Calu3 (cell line): ENCODE results near the gene ILRUN. TPM values are rescaled to one million over a fixed set of nuclear protein-coding genes. Genes with fewer than 3 reads are reported as not detected.
"Not testable (repeated sequence)": the region's sequence is repeated elsewhere in the genome, so short reads cannot be mapped to it uniquely, and the experiment has no call there.

ENCODE experiments used
- BruUV-seq: library from RNA; stranded (reverse); fragments of 400-500 nt; replicated peaks from 2 replicates; lab custom pipeline; 2021; lab: Mats Ljungman, UMichigan
- CTCF ChIA-PET: fragments of 300-600 bp; sonication (Branson Sonifier 250); formaldehyde crosslinking; loops from one replicate; lab custom pipeline; 2022; ENCODE audit warnings: antibody characterized with exemption; lab: Charles Lee
- DNase-seq: peaks from one replicate; pipeline ENCODE4 v3.0.0; 2022
- H3K27ac Mint-ChIP-seq: one replicate; pipeline ENCODE4 v1.8.0; 2022; ENCODE audit warnings: mixed read lengths; ENCODE audit not compliant: unreplicated experiment
- H3K27me3 Mint-ChIP-seq: one replicate; pipeline ENCODE4 v1.8.0; 2022; ENCODE audit warnings: mixed read lengths; ENCODE audit not compliant: unreplicated experiment
- H3K36me3 Mint-ChIP-seq: one replicate; pipeline ENCODE4 v1.8.0; 2022; ENCODE audit warnings: mild to moderate bottlenecking, moderate library complexity, mixed read lengths; ENCODE audit not compliant: insufficient read depth, unreplicated experiment
- H3K4me1 Mint-ChIP-seq: one replicate; pipeline ENCODE4 v1.8.0; 2022; ENCODE audit warnings: mild to moderate bottlenecking, low read depth, mixed read lengths; ENCODE audit not compliant: unreplicated experiment
- H3K4me3 Mint-ChIP-seq: one replicate; pipeline ENCODE4 v1.8.0; 2022; ENCODE audit warnings: mild to moderate bottlenecking, low read depth, moderate library complexity, mixed read lengths; ENCODE audit not compliant: unreplicated experiment
- H3K9me3 Mint-ChIP-seq: one replicate; pipeline ENCODE4 v1.8.0; 2022; ENCODE audit warnings: low read depth, mixed read lengths; ENCODE audit not compliant: unreplicated experiment
- CTCF ChIP-seq: fragments of 200-600 bp; IDR thresholded peaks from one replicate; pipeline ENCODE4 v1.8.0; 2022; ENCODE audit warnings: antibody characterized with exemption; ENCODE audit not compliant: unreplicated experiment
- intact Hi-C: fragments of 100-400 bp; cut with micrococcal nuclease; formaldehyde crosslinking; loops from one replicate; pipeline ENCODE4 v1.10.0; 2022; ENCODE audit not compliant: unreplicated experiment
- total RNA-seq: library from RNA; stranded (reverse); gene quantifications from 2 replicates; pipeline ENCODE4 v1.2.3, GENCODE V29; 2022

The ILRUN gene
- total RNA-seq, 1 experiment from 2014 or later: 137 TPM

GRCh38 chr6:34679552-34680253 is 16.9 kb downstream of the ILRUN start:
- no peaks in the 10 kb centered on the region for H3K27me3 Mint-ChIP-seq
- peaks cover 25% of the 10 kb centered on the region for H3K4me1 Mint-ChIP-seq
- DNase-seq: no peak
- H3K4me3 Mint-ChIP-seq: no peak overlapping the region
- no TSS peak for BruUV-seq
- intact Hi-C loops: loop anchor here (5.0 kb wide), 1 partner anchor 68 kb away; no protein-coding TSS in a partner anchor
- H3K36me3 Mint-ChIP-seq: peaks cover 17% of the 10 kb centered on the region
- no peak for TF ChIP-seq CTCF
- H3K27ac Mint-ChIP-seq: peak overlapping the region; percentile 52
- peaks cover 3% of the 10 kb centered on the region for H3K9me3 Mint-ChIP-seq
- CTCF ChIA-PET: interaction anchor here (0.6 to 1.3 kb wide), 3 partner anchors 11 to 685 kb away, joined by 3 to 7 read pairs (median 3); partner anchors contain the start of gene ILRUN

- H3K9me3 Mint-ChIP-seq: no peaks in the 10 kb centered on the region
- CTCF ChIA-PET: interaction anchor here (0.7 to 2.3 kb wide), 3 partner anchors 9 to 78 kb away, joined by 3 to 6 read pairs (median 3); no protein-coding TSS in a partner anchor
- TF ChIP-seq CTCF: no peak
- DNase-seq: no peak
- no TSS peak for BruUV-seq
- peaks cover 17% of the 10 kb centered on the region for H3K36me3 Mint-ChIP-seq
- H3K4me3 Mint-ChIP-seq: no peak overlapping the region
- no peaks in the 10 kb centered on the region for H3K27me3 Mint-ChIP-seq
- peaks cover 44% of the 10 kb centered on the region for H3K4me1 Mint-ChIP-seq
- H3K27ac Mint-ChIP-seq: no peak overlapping the region
- intact Hi-C loops: no loop called here
Measured at GRCh38 chr6:34676140-34676539, 20.4 kb downstream of the ILRUN start.

GRCh38 chr6:34674930-34675329 is 21.6 kb downstream of the ILRUN start:
- intact Hi-C loops, H3K4me3 Mint-ChIP-seq, H3K27me3 Mint-ChIP-seq, H3K27ac Mint-ChIP-seq, H3K9me3 Mint-ChIP-seq, BruUV-seq, DNase-seq: not testable (repeated sequence)
- CTCF ChIA-PET: interaction anchor here (0.8 to 2.3 kb wide), 2 partner anchors 18 to 79 kb away, joined by 3 to 6 read pairs; no protein-coding TSS in a partner anchor
- Mint-ChIP-seq H3K4me1 (peaks cover 48% of the 10 kb centered on the region), H3K36me3 (peaks cover 19% of the 10 kb centered on the region)

- intact Hi-C loops: no loop called here
- no TSS peak for BruUV-seq
- peak overlapping the region; percentile 26 for H3K4me3 Mint-ChIP-seq
- TF ChIP-seq CTCF: no peak
- H3K27me3 Mint-ChIP-seq: no peaks in the 10 kb centered on the region
- CTCF ChIA-PET: interaction anchor here (0.5 to 2.4 kb wide), 8 partner anchors 10 to 430 kb away, joined by 3 to 18 read pairs (median 6); no protein-coding TSS in a partner anchor
- H3K36me3 Mint-ChIP-seq: peaks cover 19% of the 10 kb centered on the region
- H3K9me3 Mint-ChIP-seq: no peaks in the 10 kb centered on the region
- H3K27ac Mint-ChIP-seq: peak overlapping the region; percentile 34
- DNase-seq: no peak
- peaks cover 41% of the 10 kb centered on the region for H3K4me1 Mint-ChIP-seq
Measured at GRCh38 chr6:34674268-34674639, 22.3 kb downstream of the ILRUN start.

GRCh38 chr6:34673064-34673463 is 23.5 kb downstream of the ILRUN start:
- Mint-ChIP-seq H3K27me3 (no peaks in the 10 kb centered on the region), H3K36me3 (peaks cover 11% of the 10 kb centered on the region), H3K9me3 (no peaks in the 10 kb centered on the region), H3K4me3 (peak overlapping the region; percentile 26), H3K27ac (peak overlapping the region; percentile 34), H3K4me1 (peaks cover 45% of the 10 kb centered on the region)
- no peak for TF ChIP-seq CTCF
- CTCF ChIA-PET: interaction anchor here (0.6 to 2.4 kb wide), 8 partner anchors 9 to 360 kb away, joined by 3 to 18 read pairs (median 6); no protein-coding TSS in a partner anchor
- BruUV-seq: no TSS peak
- DNase-seq: no peak
- intact Hi-C loops: no loop called here
